Transverse colon (tissue), 3 donors: ENCODE data around the gene PRSS36.

ENCODE experiments used
- POLR2A ChIP-seq: fragments of 450-650 bp; IDR thresholded peaks from one replicate; pipeline ENCODE4 v1.6.1; 2016; ENCODE audit warnings: antibody characterized with exemption, mild to moderate bottlenecking, moderate library complexity
- TF ChIP-seq, protein P1 (sequence below), 5 experiments: fragments of 200-600 bp in 3 of 5; fragments of 450-650 bp in 2 of 5; sonication (generic) in 3 of 5; IDR thresholded peaks; 1 replicate in 2 of 5; 2 replicates in 3 of 5; pipeline ENCODE4 v1.5.1; 2016 to 2017; ENCODE audit warnings: antibody characterized with exemption in 5 of 5, inconsistent platforms in 3 of 5, mild to moderate bottlenecking in 2 of 5, moderate library complexity in 1 of 5

DNA sequence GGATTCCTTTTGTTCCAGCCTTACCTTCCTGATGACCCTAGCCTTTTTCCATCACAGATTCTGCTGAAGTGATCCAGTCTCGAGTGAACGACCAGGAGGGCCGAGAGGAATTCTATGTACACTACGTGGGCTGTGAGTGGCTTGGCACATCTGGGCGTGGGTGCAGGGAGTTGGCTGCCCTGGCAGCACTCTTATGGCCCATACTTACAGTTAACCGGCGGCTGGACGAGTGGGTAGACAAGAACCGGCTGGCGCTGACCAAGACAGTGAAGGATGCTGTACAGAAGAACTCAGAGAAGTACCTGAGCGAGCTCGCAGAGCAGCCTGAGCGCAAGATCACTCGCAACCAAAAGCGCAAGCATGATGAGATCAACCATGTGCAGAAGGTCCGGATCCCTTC lies 29.7 kb downstream of the PRSS36 start:
- TF ChIP-seq, protein P1, sequence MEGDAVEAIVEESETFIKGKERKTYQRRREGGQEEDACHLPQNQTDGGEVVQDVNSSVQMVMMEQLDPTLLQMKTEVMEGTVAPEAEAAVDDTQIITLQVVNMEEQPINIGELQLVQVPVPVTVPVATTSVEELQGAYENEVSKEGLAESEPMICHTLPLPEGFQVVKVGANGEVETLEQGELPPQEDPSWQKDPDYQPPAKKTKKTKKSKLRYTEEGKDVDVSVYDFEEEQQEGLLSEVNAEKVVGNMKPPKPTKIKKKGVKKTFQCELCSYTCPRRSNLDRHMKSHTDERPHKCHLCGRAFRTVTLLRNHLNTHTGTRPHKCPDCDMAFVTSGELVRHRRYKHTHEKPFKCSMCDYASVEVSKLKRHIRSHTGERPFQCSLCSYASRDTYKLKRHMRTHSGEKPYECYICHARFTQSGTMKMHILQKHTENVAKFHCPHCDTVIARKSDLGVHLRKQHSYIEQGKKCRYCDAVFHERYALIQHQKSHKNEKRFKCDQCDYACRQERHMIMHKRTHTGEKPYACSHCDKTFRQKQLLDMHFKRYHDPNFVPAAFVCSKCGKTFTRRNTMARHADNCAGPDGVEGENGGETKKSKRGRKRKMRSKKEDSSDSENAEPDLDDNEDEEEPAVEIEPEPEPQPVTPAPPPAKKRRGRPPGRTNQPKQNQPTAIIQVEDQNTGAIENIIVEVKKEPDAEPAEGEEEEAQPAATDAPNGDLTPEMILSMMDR (IDR thresholded peaks at IDR 0.05) = no peak
- TF ChIP-seq POLR2A = no peak
